OCI-LY1 (cell line): ENCODE measurements around the gene PFKP.

ENCODE experiments used
- H2AFZ ChIP-seq: fragments of 200-600 bp; sonication (generic), shearing (Covaris generic); 2 replicates; pipeline ENCODE4 v1.6.0; 2014; ENCODE audit warnings: antibody characterized with exemption, mild to moderate bottlenecking, low read length
- H3F3A ChIP-seq: fragments of 200-600 bp; sonication (generic), shearing (Covaris generic); 2 replicates; pipeline ENCODE4 v1.6.0; 2014; ENCODE audit warnings: mild to moderate bottlenecking, antibody characterized with exemption, low read length, moderate library complexity; ENCODE audit not compliant: insufficient read depth
- H3K27ac ChIP-seq: fragments of 200-600 bp; sonication (generic); 2 replicates; pipeline ENCODE4 v1.5.1; 2014; ENCODE audit warnings: low read length, mixed run types, mild to moderate bottlenecking, low read depth; ENCODE audit not compliant: poor library complexity, severe bottlenecking
- H3K27me3 ChIP-seq: fragments of 200-600 bp; sonication (generic); 2 replicates; pipeline ENCODE4 v1.6.0; 2014; ENCODE audit warnings: antibody characterized with exemption, mild to moderate bottlenecking, low read length, moderate library complexity; ENCODE audit not compliant: insufficient read depth
- H3K36me3 ChIP-seq: fragments of 200-600 bp; sonication (generic); 2 replicates; pipeline ENCODE4 v1.6.1; 2014; ENCODE audit warnings: mild to moderate bottlenecking, antibody characterized with exemption, low read length, moderate library complexity, mixed read lengths; ENCODE audit not compliant: insufficient read depth
- H3K4me1 ChIP-seq: fragments of 200-600 bp; sonication (generic); 2 replicates; pipeline ENCODE4 v1.5.1; 2014; ENCODE audit warnings: mild to moderate bottlenecking, low read length, moderate library complexity; ENCODE audit not compliant: insufficient read depth, severe bottlenecking
- H3K4me2 ChIP-seq: fragments of 200-600 bp; sonication (generic), shearing (Covaris generic); 2 replicates; pipeline ENCODE4 v1.6.1; 2014; ENCODE audit warnings: low read length
- H3K4me3 ChIP-seq: fragments of 200-600 bp; sonication (generic); 2 replicates; pipeline ENCODE4 v1.5.1; 2014; ENCODE audit warnings: low read length, low read depth, mild to moderate bottlenecking, mixed read lengths; ENCODE audit not compliant: poor library complexity, severe bottlenecking
- H3K79me2 ChIP-seq: fragments of 200-600 bp; shearing (Covaris generic); 2 replicates; pipeline ENCODE4 v1.6.1; 2016; ENCODE audit warnings: mixed run types, low read length, mixed read lengths; ENCODE audit not compliant: insufficient read depth
- H3K9ac ChIP-seq: fragments of 200-600 bp; sonication (generic), shearing (Covaris generic); 2 replicates; pipeline ENCODE4 v1.6.1; 2014; ENCODE audit warnings: mild to moderate bottlenecking, low read length, mixed read lengths
- H3K9me2 ChIP-seq: fragments of 200-600 bp; sonication (generic), shearing (Covaris generic); 2 replicates; pipeline ENCODE4 v1.6.1; 2014; ENCODE audit warnings: low read depth, mild to moderate bottlenecking, low read length, mixed read lengths
- H3K9me3 ChIP-seq: fragments of 200-600 bp; shearing (Covaris generic); 2 replicates; pipeline ENCODE4 v1.6.1; 2014; ENCODE audit warnings: low read length, mixed read lengths
- H4K20me1 ChIP-seq: fragments of 200-600 bp; sonication (generic), shearing (Covaris generic); 2 replicates; pipeline ENCODE4 v1.6.0; 2016; ENCODE audit warnings: mild to moderate bottlenecking, low read length; ENCODE audit not compliant: insufficient read depth
- EZH2 ChIP-seq: fragments of 200-600 bp; sonication (generic), shearing (Covaris generic); IDR thresholded peaks from 2 replicates; pipeline ENCODE4 v1.8.0; 2017; ENCODE audit warnings: borderline replicate concordance, mixed run types, mild to moderate bottlenecking, antibody characterized with exemption, low read length, moderate library complexity, mixed read lengths
- TF ChIP-seq, protein P1 (sequence below): fragments of 200-600 bp; sonication (generic), shearing (Covaris generic); IDR thresholded peaks from 2 replicates; pipeline ENCODE4 v1.5.1; 2017; ENCODE audit warnings: mild to moderate bottlenecking, antibody characterized with exemption, low read length, moderate library complexity, mixed read lengths

The PFKP gene

DNA sequence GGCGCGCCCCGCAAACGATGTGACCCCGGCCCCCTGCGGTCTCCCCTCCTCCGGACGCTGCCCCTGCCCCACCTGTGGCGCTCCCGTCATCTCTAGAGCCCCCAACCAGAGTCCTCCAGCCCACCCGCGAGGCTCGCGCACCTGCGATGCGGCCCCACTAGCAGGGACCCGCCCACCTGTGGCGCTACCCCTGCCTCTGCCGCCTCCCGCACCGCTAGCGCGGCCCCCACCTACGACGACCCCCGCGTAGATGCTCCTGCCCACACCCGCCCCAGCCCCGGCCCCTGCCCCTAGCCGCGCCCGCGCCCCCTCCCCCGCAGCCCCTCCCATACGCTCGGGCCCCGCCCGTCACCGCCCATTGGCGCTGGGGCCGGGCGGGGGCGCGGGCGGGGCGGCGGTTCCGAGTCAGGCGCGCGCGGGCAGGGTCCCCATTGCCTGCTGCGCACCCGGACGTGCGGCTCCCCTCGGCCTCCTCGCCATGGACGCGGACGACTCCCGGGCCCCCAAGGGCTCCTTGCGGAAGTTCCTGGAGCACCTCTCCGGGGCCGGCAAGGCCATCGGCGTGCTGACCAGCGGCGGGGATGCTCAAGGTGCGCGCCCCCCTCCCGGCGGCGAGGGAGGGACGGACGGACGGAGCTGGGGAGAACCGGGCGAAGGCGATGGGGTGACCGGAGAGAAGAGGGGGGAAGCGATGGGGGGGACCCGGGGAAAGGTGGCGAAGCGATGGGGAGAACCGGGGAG lies at the start of gene PFKP:
PFKP (plus strand) TSS at position 431 of the 741 bp plus-strand sequence; CDS start at position 479, 48 bp downstream.
- TF ChIP-seq EZH2: no peak
- TF ChIP-seq, protein P1, sequence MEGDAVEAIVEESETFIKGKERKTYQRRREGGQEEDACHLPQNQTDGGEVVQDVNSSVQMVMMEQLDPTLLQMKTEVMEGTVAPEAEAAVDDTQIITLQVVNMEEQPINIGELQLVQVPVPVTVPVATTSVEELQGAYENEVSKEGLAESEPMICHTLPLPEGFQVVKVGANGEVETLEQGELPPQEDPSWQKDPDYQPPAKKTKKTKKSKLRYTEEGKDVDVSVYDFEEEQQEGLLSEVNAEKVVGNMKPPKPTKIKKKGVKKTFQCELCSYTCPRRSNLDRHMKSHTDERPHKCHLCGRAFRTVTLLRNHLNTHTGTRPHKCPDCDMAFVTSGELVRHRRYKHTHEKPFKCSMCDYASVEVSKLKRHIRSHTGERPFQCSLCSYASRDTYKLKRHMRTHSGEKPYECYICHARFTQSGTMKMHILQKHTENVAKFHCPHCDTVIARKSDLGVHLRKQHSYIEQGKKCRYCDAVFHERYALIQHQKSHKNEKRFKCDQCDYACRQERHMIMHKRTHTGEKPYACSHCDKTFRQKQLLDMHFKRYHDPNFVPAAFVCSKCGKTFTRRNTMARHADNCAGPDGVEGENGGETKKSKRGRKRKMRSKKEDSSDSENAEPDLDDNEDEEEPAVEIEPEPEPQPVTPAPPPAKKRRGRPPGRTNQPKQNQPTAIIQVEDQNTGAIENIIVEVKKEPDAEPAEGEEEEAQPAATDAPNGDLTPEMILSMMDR: no peak
- peaks cover 40% of the 10 kb centered on the region for H3K79me2 ChIP-seq
- no peaks in the 10 kb centered on the region for H3K9me3 ChIP-seq
- H3K4me2 ChIP-seq: peak within 1 kb of the TSS; percentile 87
- no peak within 1 kb of the TSS for H2AFZ ChIP-seq
- H3K36me3 ChIP-seq: peaks cover 31% of the 10 kb centered on the region
- H3K4me1 ChIP-seq: peaks cover 20% of the 10 kb centered on the region
- H3K4me3 ChIP-seq: peak within 1 kb of the TSS; percentile 87
- H3K9me2 ChIP-seq: no peaks in the 10 kb centered on the region
- no peaks in the 10 kb centered on the region for H3K27me3 ChIP-seq
- H4K20me1 ChIP-seq: no peaks in the 10 kb centered on the region
- H3K9ac ChIP-seq: peak within 1 kb of the TSS; percentile 88
- peak within 1 kb of the TSS; percentile 65 for H3K27ac ChIP-seq
- no peaks in the 10 kb centered on the region for H3F3A ChIP-seq

DNA sequence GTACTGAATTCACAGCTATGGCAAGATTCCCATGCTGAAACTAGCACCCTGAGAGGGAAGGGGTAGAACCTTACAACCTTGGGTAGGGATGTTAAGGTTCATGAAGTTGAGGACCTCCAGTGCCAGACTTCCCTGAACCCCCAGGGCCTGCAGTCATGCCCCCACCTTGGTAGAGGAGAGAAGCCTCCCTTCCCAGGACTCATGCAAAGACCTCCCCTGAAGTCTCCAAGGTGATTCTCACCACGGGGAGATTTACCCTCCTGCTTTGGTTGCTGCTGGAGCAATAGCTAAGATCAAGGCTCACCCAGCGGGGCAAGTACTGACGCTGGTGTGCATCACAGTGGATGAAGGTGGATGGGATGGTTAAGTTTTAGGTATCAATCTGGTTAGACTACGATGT lies 49.1 kb upstream of the PFKP start:
- Histone ChIP-seq H3K9me3 (no peaks in the 10 kb centered on the region), H3K4me1 (no peaks in the 10 kb centered on the region), H2AFZ (no peak overlapping the region), H3K9ac (no peak overlapping the region), H3K27ac (no peak overlapping the region), H3K27me3 (no peaks in the 10 kb centered on the region), H3K79me2 (no peaks in the 10 kb centered on the region), H3K9me2 (no peaks in the 10 kb centered on the region), H4K20me1 (no peaks in the 10 kb centered on the region), H3F3A (no peaks in the 10 kb centered on the region), H3K4me3 (no peak overlapping the region), H3K4me2 (no peak overlapping the region), H3K36me3 (no peaks in the 10 kb centered on the region)
- no peak for TF ChIP-seq EZH2
- TF ChIP-seq, protein P1: no peak

DNA sequence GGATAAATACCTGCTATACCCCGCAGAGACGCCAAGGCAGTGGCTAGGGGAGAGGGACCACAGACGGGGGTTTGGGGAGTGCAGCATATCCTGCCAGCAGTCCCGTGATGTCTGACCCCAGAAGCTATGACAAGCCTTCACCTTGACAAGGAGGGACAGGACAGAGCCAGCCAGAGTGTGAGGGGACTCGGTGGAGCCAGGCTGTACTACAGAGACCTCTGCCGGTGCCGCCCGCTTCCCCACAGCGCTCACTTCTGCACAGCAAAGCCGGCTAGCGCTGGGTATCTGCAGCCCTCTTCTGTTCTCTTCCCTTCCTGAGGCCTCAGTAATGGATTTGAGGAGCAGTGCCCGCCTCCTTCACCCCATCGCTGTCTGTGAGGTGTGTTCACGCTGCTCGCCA lies 47.0 kb upstream of the PFKP start:
- no peaks in the 10 kb centered on the region for H4K20me1 ChIP-seq
- H3K4me1 ChIP-seq: no peaks in the 10 kb centered on the region
- no peak overlapping the region for H2AFZ ChIP-seq
- H3K27me3 ChIP-seq: no peaks in the 10 kb centered on the region
- H3K36me3 ChIP-seq: no peaks in the 10 kb centered on the region
- H3K9ac ChIP-seq: no peak overlapping the region
- TF ChIP-seq, protein P1: no peak
- TF ChIP-seq EZH2: no peak
- no peak overlapping the region for H3K4me3 ChIP-seq
- H3K4me2 ChIP-seq: no peak overlapping the region
- H3K9me3 ChIP-seq: no peaks in the 10 kb centered on the region
- H3K9me2 ChIP-seq: no peaks in the 10 kb centered on the region
- no peak overlapping the region for H3K27ac ChIP-seq
- no peaks in the 10 kb centered on the region for H3K79me2 ChIP-seq
- no peaks in the 10 kb centered on the region for H3F3A ChIP-seq
